Pancreas (tissue), 10 donors: ENCODE data around the gene ARHGAP44. TPM values are rescaled to one million over a fixed set of nuclear protein-coding genes. Genes with fewer than 3 reads are reported as not detected.
"Not testable (repeated sequence)": the region's sequence is repeated elsewhere in the genome, so short reads cannot be mapped to it uniquely, and the experiment has no call there.

Source experiments
- ATAC-seq, 4 donors: fragments of 200-7000 bp; cut with Tn5 transposase; one replicate each; pipeline versions ENCODE4 v1.8.0 to v1.9.1; 2020; ENCODE audit warnings: mild to moderate bottlenecking in 4 of 4, moderate library complexity in 4 of 4
- DNase-seq, 6 donors: peaks; one replicate each; pipeline ENCODE4 v3.0.0-alpha.2; 2020
- FAIRE-seq: peaks from 2 replicates; lab custom pipeline; 2012; peaks lifted over from hg19 to GRCh38; lab: Jason Lieb, UNC
- H3K27ac ChIP-seq, 4 donors: fragments of 200-600 bp; sonication (generic); 1 replicate in 3 of 4; 2 replicates in 1 of 4; pipeline versions ENCODE4 v1.5.0 to v1.8.0; 2020
- H3K27me3 ChIP-seq, 4 donors: fragments of 200-600 bp; one replicate each; pipeline ENCODE4 v1.8.0; 2021
- H3K36me3 ChIP-seq, 3 donors: fragments of 200-600 bp; sonication (generic) in 1 of 3; one replicate each; pipeline versions ENCODE4 v1.5.0 to v1.8.0; 2020 to 2021
- H3K4me1 ChIP-seq, 3 donors: fragments of 200-600 bp; one replicate each; pipeline ENCODE4 v1.8.0; 2021
- H3K4me3 ChIP-seq, 4 donors: fragments of 200-600 bp; sonication (generic) in 2 of 4; one replicate each; pipeline versions ENCODE4 v1.5.0 to v1.8.0; 2020 to 2021
- H3K9me3 ChIP-seq, 4 donors: fragments of 200-600 bp; one replicate each; pipeline ENCODE4 v1.8.0; 2021
- CTCF ChIP-seq, 4 donors: fragments of 200-600 bp; sonication (generic) in 3 of 4; IDR thresholded peaks; one replicate each; pipeline versions ENCODE4 v1.5.0 to v1.8.0; 2021; ENCODE audit warnings: antibody characterized with exemption in 4 of 4
- WGBS, 2 donors: extraction: QIAGEN DNeasy Blood & Tissue Kit; methylation state at CpG; one replicate each; pipeline ENCODE4 v1.1.7; 2013; 5-methylcytosine and 5-hydroxymethylcytosine counted together
- intact Hi-C, 3 donors: fragments of 100-400 bp; cut with DNase I; formaldehyde crosslinking; loops; one replicate each; pipeline versions ENCODE4 v1.11.1 to v1.14.2; 2022
- polyA plus RNA-seq, 2 donors: library from polyadenylated mRNA; stranded (reverse); fragments of 200-250 nt; gene quantifications; one replicate each; pipeline ENCODE4 v1.2.3, GENCODE V29; 2013
- total RNA-seq, 6 donors: library from RNA; stranded (reverse); fragmentation: NEBNext Ultra II Directional in 4 of 6; extraction: Animal tissue kit (Norgen Biotek cat#: 25700) in 4 of 6; gene quantifications; one replicate each; pipeline versions ENCODE4 v1.2.1 to v1.2.4, GENCODE V29; 2021 to 2023
- donor health status: healthy with polysubstance abuse.
- donor health status: DM: no; HTN: no; CAD: no; lungs with moderate emphysema.
- donor health status: DM: no; HTN: no; CAD: no.
- donor health status: control.
- donor health status: control.
- donor health status: Bipolar disorder and iron deficiency.
- donor health status: DM: yes; HTN: yes; CAD: no.
- donor health status: DM: no; HTN: no; CAD: no.
- donor health status: DM: no; HTN: no; CAD: no.
- donor health status: DM: yes; HTN: yes; CAD: no.

The ARHGAP44 gene
- total and polyA plus RNA-seq, 8 donors, result 3.4 to 7.5 (median 4.4) TPM

- 33% methylated on average over 34 to 40 of the region's 40 CpGs for WGBS, 2 donors
- Histone ChIP-seq H3K27ac (no peak overlapping the region), H3K4me1 (no peaks in the 10 kb centered on the region), H3K27me3 (no peaks in the 10 kb centered on the region), H3K9me3 (no peaks in the 10 kb centered on the region), H3K4me3 (peak overlapping the region in 2 of 4 donors; percentile 6 to 12), H3K36me3 (no peaks in the 10 kb centered on the region)
- TF ChIP-seq CTCF (IDR thresholded peaks at IDR 0.05), result no peak
- DNase-seq (no peak), ATAC-seq (peak in 2 of 4 donors; percentile 14 to 18), FAIRE-seq (no peak)
- intact Hi-C loops, result no loop called here
Observed at GRCh38 chr17:12974005-12974531, 184.8 kb downstream of the ARHGAP44 start.

DNA sequence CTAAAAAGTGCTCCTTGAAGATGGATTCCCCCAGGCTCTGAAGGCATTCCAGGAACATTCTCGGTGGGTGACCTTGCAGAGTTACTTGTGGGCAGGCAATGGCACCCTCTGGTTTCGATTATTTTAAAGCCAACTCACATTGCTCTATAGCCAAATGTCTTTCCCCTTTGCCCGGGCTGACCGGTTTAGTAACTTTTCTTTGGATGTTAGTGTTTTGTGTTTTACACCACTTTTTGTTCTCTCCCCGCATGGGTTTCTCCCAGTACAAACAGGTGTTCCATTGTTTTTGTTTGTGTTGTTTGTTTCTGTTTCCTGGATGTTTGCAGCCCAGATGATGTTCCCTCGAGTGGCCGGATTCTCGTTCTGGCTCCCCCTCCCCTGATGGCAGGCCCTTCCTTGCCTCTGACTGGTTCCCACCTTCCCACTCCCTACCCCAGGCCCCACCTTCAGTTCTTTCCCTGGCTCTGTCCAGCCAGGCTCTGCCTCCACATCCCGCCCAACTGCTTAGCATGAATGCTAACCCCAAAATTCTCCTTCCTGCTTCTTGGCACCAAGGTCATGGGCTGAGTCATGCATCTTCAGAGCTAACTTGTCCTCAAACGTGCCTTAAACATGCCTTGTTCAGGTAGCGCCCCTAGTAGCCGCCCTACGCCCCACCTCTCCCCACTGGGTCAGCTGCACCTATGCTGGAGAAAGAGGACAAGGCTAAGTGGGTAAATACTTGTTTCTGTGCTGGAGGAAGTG, 187.9 kb downstream of the ARHGAP44 start:
- no peak for TF ChIP-seq CTCF (IDR thresholded peaks at IDR 0.05)
- FAIRE-seq (no peak), DNase-seq (no peak), ATAC-seq (no peak)
- intact Hi-C loops, result no loop called here
- Histone ChIP-seq H3K36me3 (no peaks in the 10 kb centered on the region), H3K4me1 (no peaks in the 10 kb centered on the region), H3K9me3 (no peaks in the 10 kb centered on the region), H3K4me3 (no peak overlapping the region), H3K27me3 (no peaks in the 10 kb centered on the region), H3K27ac (no peak overlapping the region)
- 77 to 79% methylated on average over 13 of the region's 13 CpGs for WGBS, 2 donors

- FAIRE-seq, H3K27ac ChIP-seq, H3K9me3 ChIP-seq, DNase-seq, H3K27me3 ChIP-seq, H3K36me3 ChIP-seq, intact Hi-C loops, H3K4me3 ChIP-seq, H3K4me1 ChIP-seq, ATAC-seq: not testable (repeated sequence)
- WGBS, 2 donors, result 87 to 92% methylated on average over 6 of the region's 6 CpGs
Observed at GRCh38 chr17:12978787-12979186, 189.5 kb downstream of the ARHGAP44 start.

GRCh38 chr17:12979246-12979645, 189.9 kb downstream of the ARHGAP44 start:
- no peak for DNase-seq

More at GRCh38 chr17:12979246-12979645, 189.9 kb downstream of the ARHGAP44 start:
- no peak for FAIRE-seq
- Histone ChIP-seq H3K27ac (no peak overlapping the region), H3K4me3 (no peak overlapping the region), H3K9me3 (no peaks in the 10 kb centered on the region), H3K4me1 (no peaks in the 10 kb centered on the region), H3K36me3 (no peaks in the 10 kb centered on the region), H3K27me3 (no peaks in the 10 kb centered on the region)
- no peak for ATAC-seq
- WGBS, 2 donors, result 86 to 94% methylated on average over 5 of the region's 5 CpGs
- intact Hi-C loops, result no loop called here
- TF ChIP-seq CTCF (IDR thresholded peaks at IDR 0.05), result no peak
